LoVo (cell line): Measurements from ENCODE around the gene TRAF3IP1.
"Not testable (repeated sequence)": the region's sequence is repeated elsewhere in the genome, so short reads cannot be mapped to it uniquely, and the experiment has no call there.

Experiments used
- DNase-seq: peaks from one replicate; pipeline ENCODE4 v3.0.0-alpha.2; 2016; ENCODE audit warnings: low spot score

Gene TRAF3IP1

DNA sequence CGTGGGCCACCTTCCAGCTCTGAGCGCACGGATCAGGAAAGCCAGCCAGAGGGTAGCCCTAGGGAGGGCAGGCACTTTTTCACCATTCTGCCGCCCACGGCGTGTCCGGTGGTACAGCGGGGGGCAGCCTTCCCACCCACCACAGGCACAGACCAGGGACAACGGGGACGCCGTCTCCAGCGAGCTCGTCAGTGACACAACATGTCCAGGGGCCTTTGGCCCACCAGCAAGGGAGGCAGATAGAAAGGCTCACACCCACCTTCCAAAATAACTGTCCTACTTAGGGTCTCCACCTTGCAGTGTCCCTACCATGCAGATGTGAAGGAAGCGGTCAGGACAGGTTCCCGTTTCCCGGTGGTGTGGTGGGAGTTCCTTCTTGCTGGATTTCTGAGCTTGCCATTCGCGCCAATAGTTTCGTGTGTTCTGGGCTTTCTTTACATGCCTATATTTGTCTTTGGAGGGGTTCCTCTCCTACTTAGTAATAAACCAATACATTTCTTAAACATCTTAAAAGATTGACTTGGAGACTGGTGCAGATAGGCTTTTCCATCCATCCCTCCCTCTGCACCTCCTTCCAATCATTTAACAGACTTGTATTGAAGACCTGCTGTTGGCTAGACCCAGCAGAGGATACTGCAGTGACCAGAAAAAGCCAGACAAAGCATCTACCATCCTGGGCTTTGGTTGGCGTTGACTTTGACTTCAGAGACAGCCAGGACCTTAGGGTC is 107.3 kb downstream of the TRAF3IP1 start:
- no peak for DNase-seq

DNA sequence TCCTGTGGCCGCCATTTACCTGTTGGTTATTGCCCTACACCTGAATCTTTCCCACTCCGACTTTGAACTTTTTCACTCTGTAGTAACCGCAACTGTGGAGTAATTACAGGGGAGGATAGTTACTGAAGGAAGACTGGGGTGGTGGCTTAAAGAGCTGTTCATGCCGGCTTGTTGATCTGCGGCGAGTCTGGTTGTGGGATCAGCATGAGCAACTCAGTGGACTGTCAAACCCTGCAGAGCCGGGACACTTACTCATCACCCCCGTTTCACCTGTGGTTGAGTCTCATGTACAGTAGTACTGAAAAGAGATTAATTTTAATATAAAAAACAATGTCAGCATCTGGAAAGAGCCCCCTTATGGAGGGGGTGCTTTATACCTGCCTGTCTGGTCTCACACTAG is 108.5 kb downstream of the TRAF3IP1 start:
- DNase-seq = no peak

DNA sequence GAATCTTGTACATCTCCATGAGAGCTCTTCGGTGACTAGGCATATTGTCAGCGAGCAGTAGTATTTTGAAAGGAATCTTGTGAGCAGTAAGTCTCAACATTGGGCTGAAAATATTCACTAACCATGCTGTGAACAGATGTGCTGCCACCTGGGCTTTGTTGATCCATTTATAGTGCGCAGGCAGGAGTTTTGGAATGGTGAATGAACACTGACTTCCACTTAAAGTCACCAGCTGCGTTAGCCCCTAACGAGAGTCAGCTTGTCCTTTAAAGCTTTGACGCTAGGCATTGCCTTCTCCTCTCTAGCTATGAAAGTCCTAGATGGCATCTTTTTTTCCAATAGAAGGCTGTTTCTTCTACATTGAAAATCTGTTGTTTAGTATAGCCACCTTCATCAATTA is 110.5 kb downstream of the TRAF3IP1 start:
- DNase-seq = no peak

DNA sequence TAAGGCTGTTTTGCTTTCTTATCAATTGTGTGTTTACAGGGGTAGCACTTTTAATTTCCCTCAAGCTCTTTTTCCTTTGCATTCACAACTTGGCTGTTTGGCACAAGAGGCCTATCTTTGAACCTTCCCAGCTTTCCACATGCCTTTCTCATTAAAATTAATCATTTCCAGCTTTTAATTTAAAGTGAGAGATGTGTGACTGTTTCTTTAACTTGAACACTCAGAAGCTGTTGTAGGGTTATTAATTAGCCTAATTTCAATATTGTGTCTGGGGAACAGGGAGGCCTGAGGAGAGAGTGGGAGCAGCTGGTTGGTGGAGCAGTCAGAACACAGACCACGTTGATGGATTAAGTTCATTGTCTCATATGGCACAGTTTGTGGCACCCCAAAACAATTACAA is 111.1 kb downstream of the TRAF3IP1 start:
- no peak for DNase-seq

DNA sequence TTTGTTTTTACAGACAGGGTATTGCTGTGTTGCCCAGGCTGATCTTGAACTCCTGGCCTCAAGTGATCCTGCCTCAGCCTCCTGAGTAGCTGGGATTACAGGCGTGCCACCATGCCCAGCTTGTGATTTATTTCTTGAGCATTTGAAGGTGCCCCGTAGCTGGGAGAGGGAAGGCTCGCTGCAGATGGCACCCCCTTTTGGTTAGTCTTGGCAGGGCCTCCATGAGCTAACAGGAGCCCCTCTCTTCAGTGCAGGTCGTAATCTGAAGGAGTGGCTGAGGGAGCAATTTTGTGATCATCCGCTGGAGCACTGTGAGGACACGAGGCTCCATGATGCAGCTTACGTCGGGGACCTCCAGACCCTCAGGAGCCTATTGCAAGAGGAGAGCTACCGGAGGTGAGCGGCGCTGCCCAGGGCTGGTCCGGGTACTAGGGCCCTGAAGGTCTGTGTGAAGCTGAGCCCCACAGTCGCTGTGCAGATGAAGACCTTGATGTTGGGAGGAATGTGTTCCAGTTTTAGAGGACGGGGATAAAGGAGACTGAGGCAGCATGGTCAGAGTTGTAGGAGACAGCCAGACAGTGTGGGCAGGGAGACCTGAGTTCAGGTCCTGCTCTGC is 113.1 kb downstream of the TRAF3IP1 start:
- DNase-seq = no peak

DNA sequence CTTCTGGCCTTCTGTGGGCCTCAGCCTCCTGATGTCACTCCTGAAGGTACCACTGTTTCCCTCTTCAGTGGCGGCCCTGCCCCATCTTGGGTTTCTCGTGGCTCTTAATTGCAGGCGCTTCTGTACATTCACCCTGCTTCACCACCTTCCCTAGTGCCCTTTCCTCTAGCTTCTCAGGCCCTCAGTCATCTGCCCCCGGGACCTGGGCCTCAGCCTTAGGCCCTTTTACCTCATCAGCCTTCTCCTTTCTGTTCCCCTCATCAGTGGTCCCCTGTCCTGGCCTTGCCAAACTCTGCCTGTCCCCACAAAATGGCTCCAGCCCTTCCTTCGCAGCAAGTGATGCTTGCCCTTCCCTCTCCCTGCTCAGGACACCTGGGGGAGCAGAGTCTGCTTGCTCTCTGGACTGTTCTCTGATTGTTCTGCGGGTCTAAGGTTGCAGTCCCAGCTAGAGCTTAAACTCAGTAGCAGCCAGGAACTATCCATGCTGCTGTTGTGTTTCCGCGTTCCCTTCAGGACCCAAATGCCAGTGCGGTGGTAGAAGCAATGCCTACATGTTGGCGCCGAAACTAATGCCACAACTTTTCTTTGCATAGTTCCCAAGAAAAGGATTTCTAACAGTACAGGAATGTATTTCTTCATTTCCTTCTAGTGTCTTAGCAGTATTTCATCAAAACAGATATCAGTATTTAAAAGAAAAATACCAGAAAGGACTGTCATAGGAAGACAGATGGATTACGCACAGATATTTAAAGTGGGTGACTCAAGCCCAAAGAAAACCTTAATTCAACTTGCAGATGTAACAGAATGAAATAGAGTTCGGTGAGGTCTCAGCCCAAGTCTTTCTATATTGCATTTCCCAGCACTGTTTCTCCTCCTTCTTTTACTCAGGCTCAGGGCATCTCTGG is 113.9 kb downstream of the TRAF3IP1 start:
- DNase-seq = no peak

DNA sequence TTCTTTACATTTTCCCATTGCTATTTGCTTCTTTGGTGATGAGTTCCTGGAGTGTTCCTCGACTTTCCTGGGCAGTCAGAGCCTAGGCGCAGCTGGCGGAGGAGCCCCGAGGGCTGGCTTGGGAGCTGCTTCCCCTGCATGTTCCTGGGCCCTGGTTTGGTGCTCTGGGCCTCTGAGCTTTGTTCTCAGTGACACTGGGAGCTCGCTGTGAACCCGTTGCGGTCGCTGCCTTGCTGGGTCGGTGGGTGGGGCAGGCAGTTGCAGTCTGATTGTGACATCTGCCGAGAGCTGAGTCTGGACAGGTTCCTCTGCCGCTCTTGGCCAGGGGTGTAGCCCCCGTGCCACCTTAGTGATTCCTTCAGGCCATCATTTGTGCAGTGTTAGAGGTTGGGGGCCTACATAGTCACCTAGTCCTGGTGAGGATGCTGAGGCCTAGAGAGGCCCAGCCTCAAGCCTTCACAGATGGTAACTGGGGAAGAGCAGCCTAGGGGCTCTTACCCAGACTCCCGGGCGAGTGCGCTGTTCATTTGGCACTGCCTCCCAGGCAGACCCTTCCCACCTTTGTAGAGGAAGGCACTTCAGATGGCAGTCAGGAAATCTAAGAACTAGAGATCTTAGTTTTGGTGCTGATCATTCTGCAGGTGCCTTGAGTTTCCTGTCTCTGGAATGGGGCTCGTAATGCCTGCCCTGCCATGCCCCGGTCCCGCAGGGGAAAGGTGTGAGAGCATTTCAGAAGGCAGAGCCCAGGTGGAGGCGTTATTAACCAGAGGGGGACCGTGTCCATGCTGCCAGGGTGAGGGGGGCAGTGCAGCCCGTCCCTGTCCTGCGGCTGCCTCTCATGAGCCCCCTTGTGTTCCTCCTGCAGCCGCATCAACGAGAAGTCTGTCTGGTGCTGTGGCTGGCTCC is 114.8 kb downstream of the TRAF3IP1 start:
- no peak for DNase-seq

DNA sequence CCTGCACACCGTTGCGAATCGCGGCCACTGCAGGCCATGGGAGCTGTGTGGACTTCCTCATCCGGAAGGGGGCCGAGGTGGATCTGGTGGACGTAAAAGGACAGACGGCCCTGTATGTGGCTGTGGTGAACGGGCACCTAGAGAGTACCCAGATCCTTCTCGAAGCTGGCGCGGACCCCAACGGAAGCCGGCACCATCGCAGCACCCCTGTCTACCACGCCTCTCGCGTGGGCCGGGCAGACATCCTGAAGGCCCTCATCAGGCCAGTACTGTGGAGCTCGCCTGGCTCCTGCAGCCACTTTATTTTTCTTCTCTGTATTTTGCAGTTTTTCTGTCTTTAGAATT is 115.4 kb downstream of the TRAF3IP1 start:
- DNase-seq = no peak

DNA sequence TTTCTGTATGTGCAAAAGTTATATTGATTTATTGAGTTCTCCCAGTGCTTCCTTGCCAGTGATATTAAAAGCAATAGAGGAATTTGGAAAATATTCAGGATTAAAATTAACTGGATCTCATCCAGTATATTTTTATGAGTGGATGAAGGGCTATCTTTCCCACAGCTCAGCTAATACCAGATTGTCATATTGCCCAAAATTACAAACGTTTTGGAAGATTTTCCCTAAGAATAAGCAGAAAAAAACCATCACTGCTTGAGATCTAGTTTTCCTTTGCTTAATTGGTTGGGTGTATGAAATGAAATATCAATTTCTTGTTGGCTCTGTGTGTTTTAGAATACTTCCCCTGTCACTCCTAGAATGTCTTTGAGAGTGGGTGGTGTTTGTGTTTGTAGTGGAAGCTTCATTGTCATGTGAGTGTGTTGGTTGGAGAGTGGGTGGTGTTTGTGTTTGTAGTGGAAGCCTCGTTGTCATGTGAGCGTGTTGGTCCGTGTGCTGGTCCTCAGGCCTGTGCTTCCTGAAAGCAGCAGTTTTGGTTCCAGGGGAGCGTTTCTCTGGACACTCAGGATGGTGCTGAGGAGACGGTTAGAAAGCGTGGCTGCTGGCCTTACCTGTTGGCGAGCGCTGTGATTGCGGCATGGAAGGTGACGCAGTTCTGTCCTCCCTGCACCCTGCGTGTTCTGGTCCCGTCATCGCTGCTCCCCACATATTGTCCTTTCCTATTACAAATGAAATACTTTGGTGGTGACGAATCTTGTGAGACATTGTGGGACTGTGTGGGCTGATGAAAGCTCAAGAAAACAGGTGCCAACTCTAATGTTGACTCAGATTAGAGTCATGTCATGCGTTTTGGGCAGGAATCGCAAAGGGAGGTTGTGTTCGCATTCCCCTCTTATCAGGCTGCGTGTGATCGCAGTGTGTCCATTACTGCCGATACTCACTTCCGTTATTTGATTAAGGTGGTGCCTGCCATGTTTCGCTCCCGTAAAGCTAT is 118.8 kb downstream of the TRAF3IP1 start:
- peak; percentile 87 for DNase-seq

DNA sequence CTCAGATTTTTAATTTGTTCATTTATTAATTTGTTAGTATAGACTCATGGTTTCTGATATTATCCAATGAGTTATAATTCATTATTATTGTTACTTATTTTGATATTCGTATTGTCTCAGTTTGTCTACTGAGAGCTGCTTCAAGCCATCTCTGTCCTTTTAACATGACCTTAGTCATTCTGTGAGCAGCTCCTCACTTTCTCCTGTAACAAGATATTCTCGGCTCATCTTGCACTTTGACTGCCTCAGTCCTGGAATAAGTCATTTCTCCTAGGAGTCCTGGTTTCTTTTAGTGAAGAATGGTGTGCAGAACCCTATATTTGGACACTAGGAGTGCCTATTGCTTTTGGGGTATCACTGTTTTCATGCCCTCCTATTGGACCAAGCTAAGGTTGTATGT is 119.6 kb downstream of the TRAF3IP1 start:
- DNase-seq = no peak

DNA sequence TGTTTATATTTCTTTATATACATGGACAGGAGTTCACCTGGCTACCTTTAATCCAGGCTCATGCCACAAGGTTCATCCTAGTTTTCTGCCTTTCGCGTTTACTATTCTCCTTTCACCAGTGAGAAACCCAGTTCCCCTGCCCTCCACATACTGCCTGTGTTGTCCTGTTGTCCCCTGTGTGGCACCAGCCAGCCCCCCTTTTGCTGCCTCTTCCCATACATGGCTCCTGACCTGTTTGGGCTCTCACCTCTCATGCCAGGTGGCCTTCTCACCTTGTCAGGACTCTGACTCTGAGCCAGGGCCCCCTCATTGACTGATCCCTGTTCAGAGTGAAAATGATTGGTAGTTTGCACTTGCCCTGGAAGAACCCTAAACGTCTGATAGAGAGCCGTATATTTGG is 120.0 kb downstream of the TRAF3IP1 start:
- no peak for DNase-seq

DNA sequence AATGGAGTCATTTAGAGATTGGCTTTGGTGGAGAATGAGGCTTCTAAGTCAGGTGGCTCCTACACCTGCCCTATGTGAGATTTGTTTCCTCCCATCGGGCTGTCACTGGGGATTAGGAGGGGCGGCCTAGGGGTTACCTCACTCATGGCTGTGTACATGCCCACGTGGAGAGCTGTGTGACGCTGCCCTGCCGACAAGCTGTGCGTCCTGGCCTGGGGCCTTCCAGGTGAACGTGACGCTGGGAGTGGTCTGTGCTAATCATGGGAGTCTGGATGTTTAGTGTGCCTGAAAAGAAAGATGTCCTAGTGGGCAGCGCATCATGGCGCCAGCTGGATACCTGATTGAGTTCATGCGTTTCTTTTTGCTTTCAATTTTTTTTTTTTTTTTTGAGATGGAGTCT is 120.4 kb downstream of the TRAF3IP1 start:
- DNase-seq = no peak

DNA sequence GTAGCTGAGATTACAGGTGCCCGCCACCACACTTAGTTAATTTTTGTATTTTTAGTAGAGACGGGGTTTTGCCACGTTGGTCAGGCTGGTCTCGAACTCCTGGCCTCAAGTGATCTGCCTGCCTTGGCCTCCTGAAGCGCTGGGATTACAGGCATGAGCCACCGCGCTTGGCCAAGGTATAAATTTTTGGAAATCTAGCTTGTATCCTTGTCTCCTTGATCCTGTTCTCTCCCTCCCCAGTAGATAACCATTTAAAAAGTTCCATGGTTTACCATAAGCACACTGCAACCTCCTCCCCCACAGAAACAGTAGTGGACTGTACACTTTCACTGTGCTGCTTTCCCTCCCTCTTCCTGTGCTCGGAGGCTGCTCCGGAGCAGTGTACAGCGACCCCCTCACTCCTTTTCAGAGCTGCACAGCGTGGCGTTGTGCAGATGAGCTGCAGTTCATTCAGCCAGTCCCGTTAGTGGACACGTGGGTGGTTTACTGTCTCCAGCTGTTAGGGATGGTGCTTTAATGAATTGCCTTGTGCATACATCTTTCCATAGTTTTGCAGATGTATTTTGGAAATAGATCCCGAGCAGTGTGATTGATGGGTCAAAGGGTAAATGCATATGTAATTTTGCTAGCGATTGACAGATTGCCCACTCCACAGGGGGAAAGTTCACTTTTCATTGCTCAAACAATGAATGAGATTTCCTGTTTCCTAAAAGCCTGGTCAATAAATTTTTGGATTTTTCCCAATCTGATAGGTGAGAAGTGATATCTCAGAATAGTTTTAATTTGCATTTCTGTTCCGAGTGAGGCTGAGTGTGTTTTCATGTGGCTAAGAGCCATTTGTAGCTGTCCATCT is 121.2 kb downstream of the TRAF3IP1 start:
- DNase-seq = no peak

DNA sequence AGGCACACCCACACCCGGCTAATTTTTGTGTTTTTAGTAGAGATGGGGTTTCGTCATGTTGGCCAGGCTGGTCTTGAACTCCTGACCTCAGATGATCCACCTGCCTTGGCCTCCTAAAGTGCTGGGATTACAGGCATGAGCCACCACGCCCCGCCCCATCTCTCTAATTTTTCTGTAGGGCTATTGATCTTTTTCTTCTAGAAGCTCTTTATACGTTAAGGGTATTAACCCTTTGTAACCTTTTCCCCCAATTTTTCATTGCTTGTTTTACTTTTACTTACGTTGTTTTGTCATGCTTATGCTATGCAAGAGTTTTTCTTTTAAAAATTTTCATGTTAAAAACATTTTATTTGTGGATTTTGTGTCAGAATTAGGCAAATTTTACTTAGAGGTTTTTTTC is 121.9 kb downstream of the TRAF3IP1 start:
- not testable (repeated sequence) for DNase-seq

DNA sequence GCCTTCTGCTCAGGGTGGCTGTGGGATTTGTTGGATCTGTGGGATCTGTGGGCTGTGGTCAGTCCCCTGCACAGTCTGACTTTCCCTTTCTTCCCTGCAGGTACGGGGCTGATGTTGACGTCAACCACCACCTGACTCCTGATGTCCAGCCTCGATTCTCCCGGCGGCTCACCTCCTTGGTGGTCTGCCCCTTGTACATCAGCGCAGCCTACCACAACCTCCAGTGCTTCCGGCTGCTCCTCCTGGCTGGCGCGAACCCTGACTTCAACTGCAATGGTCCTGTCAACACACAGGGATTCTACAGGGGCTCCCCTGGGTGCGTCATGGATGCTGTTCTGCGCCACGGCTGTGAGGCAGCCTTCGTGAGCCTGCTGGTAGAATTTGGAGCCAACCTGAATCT is 123.9 kb downstream of the TRAF3IP1 start:
- DNase-seq = no peak

DNA sequence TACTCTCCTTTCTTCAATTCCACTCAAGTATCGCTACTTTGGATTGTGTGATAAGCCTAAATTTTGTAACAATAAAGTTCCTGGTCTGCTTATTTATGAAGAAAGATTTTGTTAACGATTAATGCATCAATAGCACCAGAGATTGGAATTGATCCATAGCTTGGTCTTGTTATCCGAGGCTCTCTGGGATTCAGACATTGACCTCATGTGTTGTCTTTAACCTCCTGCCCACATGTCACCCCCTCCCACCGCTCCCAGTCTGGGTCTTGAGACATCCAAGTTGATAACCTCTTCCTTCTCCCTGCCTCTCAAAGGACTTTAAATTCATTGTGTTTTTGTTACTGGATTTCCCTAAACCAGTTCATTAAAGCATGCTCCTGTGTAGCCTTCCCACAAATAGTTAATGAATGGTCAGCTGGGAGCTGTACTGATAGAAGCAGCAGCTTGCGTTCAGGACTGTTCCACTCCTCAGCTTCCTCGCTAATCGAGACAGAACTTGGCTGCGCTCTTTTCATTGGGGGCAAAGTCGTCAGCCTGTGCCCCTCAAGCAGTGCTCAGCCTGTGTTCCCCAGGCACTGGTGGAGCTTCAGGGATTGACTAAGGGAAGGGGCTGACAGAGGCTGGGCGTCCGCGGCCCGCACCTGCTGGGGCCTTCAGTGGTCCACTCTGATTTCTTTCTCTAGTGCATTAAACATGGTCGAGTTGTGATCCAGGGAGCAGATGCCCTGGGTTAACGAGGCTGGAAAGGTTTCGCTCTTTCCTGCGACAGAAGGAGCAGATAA is 125.3 kb downstream of the TRAF3IP1 start:
- DNase-seq = no peak

DNA sequence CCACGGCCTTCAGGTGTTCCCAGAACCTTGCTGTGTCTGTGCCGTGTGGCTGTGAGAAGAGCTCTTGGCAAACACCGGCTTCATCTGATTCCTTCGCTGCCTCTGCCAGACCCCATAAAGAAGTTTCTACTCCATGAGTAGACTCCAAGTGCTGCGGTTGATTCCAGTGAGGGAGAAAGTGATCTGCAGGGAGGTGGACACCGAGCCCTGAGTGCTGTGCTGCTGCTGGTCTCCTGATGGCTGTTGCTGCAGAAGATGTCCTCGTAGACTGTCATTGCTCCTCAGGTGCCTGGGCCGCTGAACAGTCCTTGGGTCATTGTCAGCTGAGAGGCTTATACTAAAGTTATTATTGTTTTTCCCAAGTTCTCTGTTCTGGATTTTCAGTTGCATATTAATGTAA is 126.1 kb downstream of the TRAF3IP1 start:
- no peak for DNase-seq

DNA sequence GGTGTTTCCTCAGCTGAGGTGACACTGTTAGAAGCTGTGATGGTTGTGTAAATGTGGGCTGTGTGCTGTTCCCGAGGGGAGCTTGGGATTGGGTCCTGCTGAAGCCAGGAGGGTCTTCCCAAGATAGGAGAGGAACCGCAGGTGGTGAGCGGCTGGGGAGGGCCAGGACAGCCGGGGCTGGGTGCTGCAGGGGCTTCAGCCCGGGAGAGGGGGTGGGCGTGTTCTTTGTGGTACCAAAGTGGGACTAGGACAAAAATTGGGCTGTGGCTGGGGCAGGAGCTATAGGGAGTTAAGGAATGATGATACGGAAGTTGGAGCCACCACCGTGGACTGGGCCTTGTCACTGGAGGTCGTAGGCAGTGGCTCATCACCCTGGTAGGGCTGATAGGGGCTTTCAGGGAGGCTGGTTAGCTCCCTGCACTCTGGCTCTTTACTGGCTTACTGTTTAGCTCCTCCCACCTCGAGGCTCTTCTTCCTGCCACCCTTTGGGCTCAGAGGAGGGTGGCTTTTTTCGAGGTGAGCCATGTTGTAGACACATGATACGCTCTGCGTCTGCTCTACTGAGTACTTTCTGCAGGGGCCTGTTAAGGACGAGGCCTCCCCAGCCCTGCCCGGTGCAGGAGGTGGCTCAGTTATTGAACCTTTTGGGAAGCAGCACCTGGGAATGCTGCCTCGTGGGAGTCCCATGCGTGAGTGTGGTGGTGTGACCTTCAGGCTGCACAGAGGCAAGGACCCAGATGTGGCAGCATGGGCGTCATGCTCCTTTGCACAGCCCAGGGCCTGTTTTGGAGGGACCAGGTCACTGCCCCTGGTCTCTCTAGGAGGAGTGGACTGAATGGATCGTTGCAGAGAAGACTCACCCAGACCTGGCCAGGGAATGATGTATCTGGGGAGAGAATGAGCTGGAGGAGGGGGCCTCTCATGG is 128.0 kb downstream of the TRAF3IP1 start:
- DNase-seq = no peak
